Stomach (tissue), 4 donors: ENCODE data around the gene MAP3K19.

Experiments used
- CTCF ChIP-seq, 7 experiments: fragments of 450-650 bp in 4 of 7; fragments of 200-600 bp in 3 of 7; sonication (generic) in 3 of 7; IDR thresholded peaks; one replicate each; pipeline ENCODE4 v1.5.1; 2016 to 2019; ENCODE audit warnings: antibody characterized with exemption in 7 of 7, control low read depth in 2 of 7, mild to moderate bottlenecking in 1 of 7
- EP300 ChIP-seq: sonication (generic); formaldehyde crosslinking; IDR thresholded peaks from one replicate; pipeline ENCODE4 v1.6.1; 2017; ENCODE audit warnings: antibody characterized with exemption
- POLR2A ChIP-seq, 4 donors: fragments of 450-650 bp; IDR thresholded peaks; one replicate each; pipeline ENCODE4 v1.6.1; 2016; ENCODE audit warnings: antibody characterized with exemption in 4 of 4, control low read depth in 2 of 4, mild to moderate bottlenecking in 1 of 4, moderate library complexity in 1 of 4
- POLR2AphosphoS5 ChIP-seq, 3 donors: sonication (generic); formaldehyde crosslinking; IDR thresholded peaks; one replicate each; pipeline ENCODE4 v1.6.1; 2016; ENCODE audit warnings: antibody characterized with exemption in 3 of 3

DNA sequence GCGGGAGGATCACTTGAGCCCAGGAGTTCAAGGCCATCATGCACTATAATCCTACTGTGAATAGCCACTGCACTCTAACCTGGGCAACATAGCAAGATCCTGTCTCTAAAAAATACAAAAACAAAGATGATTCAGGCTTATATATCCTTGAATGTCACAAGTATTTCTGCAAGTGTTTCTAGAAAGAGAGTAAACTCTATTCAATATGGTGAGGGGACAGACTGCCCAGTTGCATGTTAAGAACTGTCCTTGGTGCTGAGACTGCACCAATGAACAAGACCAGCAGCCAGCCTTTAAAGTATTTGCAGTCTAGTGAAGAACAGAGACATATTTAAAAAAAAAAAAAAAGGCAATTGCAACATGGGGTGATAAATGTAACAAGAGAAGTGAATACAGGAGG lies 16.4 kb downstream of the MAP3K19 start:
- TF ChIP-seq CTCF (IDR thresholded peaks at IDR 0.05) (no peak), EP300 (no peak), POLR2A (IDR thresholded peaks at IDR 0.05) (no peak), POLR2AphosphoS5 (IDR thresholded peaks at IDR 0.05) (no peak)
